GM23338 (cell line): ENCODE measurements around the gene GRAMD4. TPM values are rescaled to one million over a fixed set of nuclear protein-coding genes. Genes with fewer than 3 reads are reported as not detected.

Experiments used
- ATAC-seq: fragments of 200-7000 bp; cut with Tn5 transposase; 3 replicates; pipeline ENCODE4 v1.9.1; 2020
- DNase-seq: peaks from one replicate; pipeline ENCODE4 v3.0.0-alpha.2; 2015; ENCODE audit warnings: low spot score
- H2AFZ ChIP-seq: fragments of 200-600 bp; sonication (generic); 2 replicates; pipeline ENCODE4 v1.8.0; 2016; ENCODE audit warnings: antibody characterized with exemption, mild to moderate bottlenecking, moderate library complexity
- H3F3A ChIP-seq: fragments of 200-600 bp; sonication (generic); replicated peaks from 2 replicates; pipeline ENCODE4 v1.8.0; 2017; ENCODE audit warnings: antibody characterized with exemption, mixed run types, low read depth
- H3K27ac ChIP-seq: fragments of 200-600 bp; sonication (generic); 2 replicates; pipeline ENCODE4 v1.6.1; 2016; ENCODE audit warnings: low read depth
- H3K27me3 ChIP-seq: fragments of 200-600 bp; sonication (generic); 2 replicates; pipeline ENCODE4 v1.8.0; 2016; ENCODE audit warnings: mild to moderate bottlenecking, mixed run types, moderate library complexity; ENCODE audit not compliant: insufficient read depth
- H3K36me3 ChIP-seq: fragments of 200-600 bp; sonication (generic); 2 replicates; pipeline ENCODE4 v1.8.0; 2016; ENCODE audit warnings: mild to moderate bottlenecking; ENCODE audit not compliant: insufficient read depth
- H3K4me1 ChIP-seq: fragments of 200-600 bp; sonication (generic); 2 replicates; pipeline ENCODE4 v1.8.0; 2016; ENCODE audit warnings: mild to moderate bottlenecking, moderate library complexity; ENCODE audit not compliant: insufficient read depth
- H3K4me2 ChIP-seq: fragments of 200-600 bp; sonication (generic); 2 replicates; pipeline ENCODE4 v1.7.1; 2017; ENCODE audit warnings: mixed run types
- H3K4me3 ChIP-seq: fragments of 200-600 bp; sonication (generic); 2 replicates; pipeline ENCODE4 v1.6.1; 2016; ENCODE audit warnings: mixed run types
- H3K79me2 ChIP-seq: fragments of 200-600 bp; sonication (generic); replicated peaks from 2 replicates; pipeline ENCODE4 v1.8.0; 2017; ENCODE audit warnings: mild to moderate bottlenecking; ENCODE audit not compliant: insufficient read depth
- H3K9me2 ChIP-seq: fragments of 200-600 bp; sonication (generic); 2 replicates; pipeline ENCODE4 v1.8.0; 2017; ENCODE audit not compliant: insufficient read depth
- H4K20me1 ChIP-seq: fragments of 200-600 bp; sonication (generic); replicated peaks from 2 replicates; pipeline ENCODE4 v1.8.0; 2017; ENCODE audit warnings: mild to moderate bottlenecking; ENCODE audit not compliant: insufficient read depth
- H3K27ac Mint-ChIP-seq: 2 replicates; pipeline ENCODE4 v1.8.0; 2020; ENCODE audit warnings: inconsistent platforms, mild to moderate bottlenecking, moderate library complexity, mixed read lengths
- H3K27me3 Mint-ChIP-seq: 3 replicates; pipeline ENCODE4 v1.8.0; 2022; ENCODE audit warnings: low read depth, mild to moderate bottlenecking, moderate library complexity, mixed read lengths, inconsistent platforms; ENCODE audit not compliant: insufficient read depth, poor library complexity
- H3K36me3 Mint-ChIP-seq: 3 replicates; pipeline ENCODE4 v1.8.0; 2021; ENCODE audit warnings: low read depth, mild to moderate bottlenecking, inconsistent platforms, moderate library complexity, mixed read lengths
- H3K4me1 Mint-ChIP-seq: 3 replicates; pipeline ENCODE4 v1.8.0; 2020; ENCODE audit warnings: mild to moderate bottlenecking, inconsistent platforms, mixed read lengths
- H3K4me3 Mint-ChIP-seq: 3 replicates; pipeline ENCODE4 v1.8.0; 2021; ENCODE audit warnings: moderate library complexity, mild to moderate bottlenecking, inconsistent platforms, mixed read lengths
- H3K9me3 Mint-ChIP-seq: 3 replicates; pipeline ENCODE4 v1.8.0; 2020; ENCODE audit warnings: moderate library complexity, mild to moderate bottlenecking, inconsistent platforms, mixed read lengths
- CREB1 ChIP-seq: fragments of 250-450 bp; sonication (Bioruptor Pico); IDR thresholded peaks from 2 replicates; pipeline ENCODE4 v1.5.0; 2020; ENCODE audit warnings: low read depth, mild to moderate bottlenecking, moderate library complexity
- CTCF ChIP-seq, 2 experiments: fragments of 200-600 bp in 1 of 2; sonication (generic) in 1 of 2; conservative IDR thresholded peaks; 2 replicates each; pipeline versions ENCODE4 v1.5.1 to v1.6.1; 2016 to 2017; ENCODE audit warnings: antibody characterized with exemption in 2 of 2, low read depth in 2 of 2, mild to moderate bottlenecking in 2 of 2, moderate library complexity in 1 of 2
- ETS1 ChIP-seq: IDR thresholded peaks from 2 replicates; pipeline ENCODE4 v1.6.1; 2016; ENCODE audit warnings: antibody characterized with exemption
- EZH2 ChIP-seq: fragments of 200-600 bp; sonication (generic); IDR thresholded peaks from one replicate; pipeline ENCODE4 v1.8.0; 2017; ENCODE audit warnings: antibody characterized with exemption, mild to moderate bottlenecking, low read depth; ENCODE audit not compliant: unreplicated experiment
- EZH2phosphoT487 ChIP-seq: fragments of 200-600 bp; sonication (generic); IDR thresholded peaks from one replicate; pipeline ENCODE4 v1.8.1; 2018; ENCODE audit warnings: antibody characterized with exemption; ENCODE audit not compliant: unreplicated experiment
- JUNB ChIP-seq: IDR thresholded peaks from one replicate; pipeline ENCODE4 v1.6.1; 2016; ENCODE audit warnings: antibody characterized with exemption; ENCODE audit not compliant: unreplicated experiment
- NANOG ChIP-seq: IDR thresholded peaks from 2 replicates; pipeline ENCODE4 v1.6.1; 2016; ENCODE audit warnings: antibody characterized with exemption, borderline replicate concordance
- POLR2AphosphoS5 ChIP-seq: IDR thresholded peaks from 2 replicates; pipeline ENCODE4 v1.6.1; 2016; ENCODE audit warnings: antibody characterized with exemption, low read depth
- REST ChIP-seq: IDR thresholded peaks from one replicate; pipeline ENCODE4 v1.6.1; 2018; ENCODE audit warnings: antibody characterized with exemption; ENCODE audit not compliant: unreplicated experiment
- STAT1 ChIP-seq: IDR thresholded peaks from one replicate; pipeline ENCODE4 v1.6.1; 2016; ENCODE audit warnings: antibody characterized with exemption; ENCODE audit not compliant: unreplicated experiment
- ZNF114 ChIP-seq: fragments of 250-450 bp; sonication (Bioruptor Pico); IDR thresholded peaks from 2 replicates; pipeline ENCODE4 v1.5.0; 2020; ENCODE audit warnings: mild to moderate bottlenecking, moderate library complexity
- ZNF331 ChIP-seq: fragments of 250-450 bp; sonication (Bioruptor Pico); IDR thresholded peaks from 2 replicates; pipeline ENCODE4 v1.5.0; 2020; ENCODE audit warnings: low read depth, mild to moderate bottlenecking, moderate library complexity
- ZNF462 ChIP-seq: fragments of 250-450 bp; sonication (Bioruptor Pico); IDR thresholded peaks from 2 replicates; pipeline ENCODE4 v1.5.0; 2020; ENCODE audit warnings: mild to moderate bottlenecking, moderate library complexity
- polyA plus RNA-seq: library from polyadenylated mRNA; unstranded; fragments of >200 nt; fragmentation: Nextera tagmentation; extraction: Ambion mirVana; gene quantifications from 2 replicates; pipeline ENCODE4 v1.2.1, GENCODE V29; 2016
- total RNA-seq: library from RNA; depleted of rRNA; stranded (reverse); fragments of >200 nt; shearing (Covaris generic); gene quantifications from 2 replicates; pipeline ENCODE4 v1.2.3, GENCODE V29; 2014

The GRAMD4 gene
- total and polyA plus RNA-seq, 2 experiments from 2014 or later: 2.7 to 81.8 TPM

GRCh38 chr22:46646531-46647215, 26.5 kb downstream of the GRAMD4 start:
- ATAC-seq (no peak), DNase-seq (no peak)
- H3K27me3 Mint-ChIP-seq: peaks cover 14% of the 10 kb centered on the region
- no peaks in the 10 kb centered on the region for H3F3A ChIP-seq
- no peak overlapping the region for H3K4me3 ChIP-seq
- no peaks in the 10 kb centered on the region for H3K27me3 ChIP-seq
- peaks cover 6% of the 10 kb centered on the region; the same call in 2 of the 3 replicates for H3K36me3 Mint-ChIP-seq
- no peaks in the 10 kb centered on the region; the same call in 2 of the 3 replicates for H3K9me3 Mint-ChIP-seq
- H3K36me3 ChIP-seq: no peaks in the 10 kb centered on the region
- no peaks in the 10 kb centered on the region for H3K4me1 ChIP-seq
- no peaks in the 10 kb centered on the region for H3K79me2 ChIP-seq
- no peak overlapping the region for H3K27ac ChIP-seq
- 0 out of 2 replicates have a peak, but pooled peaks cover 15% of the 10 kb centered on the region for H3K9me2 ChIP-seq
- no peaks in the 10 kb centered on the region for H4K20me1 ChIP-seq
- no peak overlapping the region for H3K4me2 ChIP-seq
- H3K4me1 Mint-ChIP-seq: peaks cover 3% of the 10 kb centered on the region; the same call in 1 of the 3 replicates
- H2AFZ ChIP-seq: no peak overlapping the region
- H3K4me3 Mint-ChIP-seq: no peak overlapping the region
- no peak overlapping the region for H3K27ac Mint-ChIP-seq
- TF ChIP-seq ZNF331: no peak
- TF ChIP-seq EZH2phosphoT487: no peak
- TF ChIP-seq REST: no peak
- TF ChIP-seq EZH2: no peak
- no peak for TF ChIP-seq POLR2AphosphoS5
- no peak for TF ChIP-seq JUNB
- TF ChIP-seq CREB1: no peak
- no peak for TF ChIP-seq STAT1
- no peak for TF ChIP-seq ZNF114 (CRISPR knock-in tag)
- TF ChIP-seq ETS1: no peak
- TF ChIP-seq NANOG: no peak
- no peak for TF ChIP-seq ZNF462 (CRISPR knock-in tag)
- no peak for TF ChIP-seq CTCF (conservative IDR thresholded peaks at IDR 0.05; ENCODE audit: low read depth in 2 of 2)
